Activated naive CD8-positive, alpha-beta T cell treated with anti-CD3 and anti-CD28 coated beads, Interleukin-2, amount 10 ng/mL, durations not matched to agents 7 days and 5 days (primary cell): ENCODE results near the gene CRTC1. TPM values are rescaled to one million over a fixed set of nuclear protein-coding genes. Genes with fewer than 3 reads are reported as not detected.

ENCODE experiments used
- ATAC-seq: fragments of 150-1000 bp; cut with Tn5 transposase; one replicate; pipeline ENCODE4 v1.10.0; 2021; ENCODE audit warnings: low read depth, moderate library complexity
- POLR2A ChIA-PET: fragments of 350-600 bp; sonication (Branson Sonifier 250); formaldehyde crosslinking; loops from one replicate; lab custom pipeline; 2021; ENCODE audit warnings: antibody characterized with exemption; lab: Charles Lee
- DNase-seq: peaks from one replicate; pipeline ENCODE4 v3.0.0; 2021
- H3K27ac Mint-ChIP-seq: one replicate; pipeline ENCODE4 v1.8.0; 2022; ENCODE audit warnings: mild to moderate bottlenecking, mixed read lengths
- H3K27me3 Mint-ChIP-seq: one replicate; pipeline ENCODE4 v1.8.0; 2022; ENCODE audit warnings: mild to moderate bottlenecking, moderate library complexity, mixed read lengths
- H3K36me3 Mint-ChIP-seq: one replicate; pipeline ENCODE4 v1.8.0; 2021; ENCODE audit warnings: mild to moderate bottlenecking, mixed read lengths
- H3K4me1 Mint-ChIP-seq: one replicate; pipeline ENCODE4 v1.8.0; 2021; ENCODE audit warnings: mixed read lengths
- H3K4me3 Mint-ChIP-seq: one replicate; pipeline ENCODE4 v1.8.0; 2022; ENCODE audit warnings: mild to moderate bottlenecking, moderate library complexity, mixed read lengths
- H3K9me3 Mint-ChIP-seq: one replicate; pipeline ENCODE4 v1.8.0; 2021; ENCODE audit warnings: mixed read lengths
- total RNA-seq, 2 experiments: library from RNA; stranded (reverse); gene quantifications; one replicate each; pipeline ENCODE4 v1.2.3, GENCODE V29; 2021

Gene CRTC1
- total RNA-seq, 2 experiments from 2014 or later: 10.3 to 11.8 TPM

GRCh38 chr19:18708452-18709231 is 25.2 kb downstream of the CRTC1 start:
- POLR2A ChIA-PET: interaction anchor here (0.9 kb wide), 1 partner anchor 120 kb away, joined by 3 read pairs; no protein-coding TSS in a partner anchor
- Mint-ChIP-seq H3K9me3 (no peaks in the 10 kb centered on the region), H3K4me3 (no peak overlapping the region), H3K36me3 (no peaks in the 10 kb centered on the region), H3K27ac (no peak overlapping the region), H3K4me1 (peaks cover 3% of the 10 kb centered on the region), H3K27me3 (peaks cover 2% of the 10 kb centered on the region)
- DNase-seq: no peak
- ATAC-seq: no peak

GRCh38 chr19:18709546-18709945 is 26.1 kb downstream of the CRTC1 start:
- Mint-ChIP-seq H3K4me1 (peaks cover 3% of the 10 kb centered on the region), H3K4me3 (no peak overlapping the region), H3K27ac (no peak overlapping the region), H3K9me3 (no peaks in the 10 kb centered on the region), H3K27me3 (peaks cover 2% of the 10 kb centered on the region), H3K36me3 (no peaks in the 10 kb centered on the region)
- POLR2A ChIA-PET: no interaction called here
- ATAC-seq: no peak
- no peak for DNase-seq

- Mint-ChIP-seq H3K9me3 (no peaks in the 10 kb centered on the region), H3K4me3 (no peak overlapping the region), H3K36me3 (no peaks in the 10 kb centered on the region), H3K4me1 (no peaks in the 10 kb centered on the region), H3K27ac (no peak overlapping the region), H3K27me3 (peaks cover 2% of the 10 kb centered on the region)
- DNase-seq (no peak), ATAC-seq (no peak)
- POLR2A ChIA-PET: no interaction called here
These were observed 26.7 kb downstream of the CRTC1 start for GRCh38 chr19:18710186-18710585.

- ATAC-seq (no peak), DNase-seq (no peak)
- H3K4me3 Mint-ChIP-seq: no peak overlapping the region
- H3K27me3 Mint-ChIP-seq: peaks cover 2% of the 10 kb centered on the region
- no peaks in the 10 kb centered on the region for H3K36me3 Mint-ChIP-seq
- peaks cover 3% of the 10 kb centered on the region for H3K4me1 Mint-ChIP-seq
- H3K9me3 Mint-ChIP-seq: no peaks in the 10 kb centered on the region
- no peak overlapping the region for H3K27ac Mint-ChIP-seq
- POLR2A ChIA-PET: interaction anchor here (0.9 kb wide), 1 partner anchor 10 kb away, joined by 4 read pairs; no protein-coding TSS in a partner anchor
These were observed 27.7 kb downstream of the CRTC1 start for GRCh38 chr19:18710996-18711751.

GRCh38 chr19:18711893-18712292 is 28.4 kb downstream of the CRTC1 start:
- no peak for ATAC-seq
- POLR2A ChIA-PET: no interaction called here

GRCh38 chr19:18712981-18713380 is 29.5 kb downstream of the CRTC1 start:
- Mint-ChIP-seq H3K27me3 (no peaks in the 10 kb centered on the region), H3K4me3 (no peak overlapping the region), H3K4me1 (peaks cover 7% of the 10 kb centered on the region), H3K27ac (no peak overlapping the region), H3K9me3 (no peaks in the 10 kb centered on the region), H3K36me3 (no peaks in the 10 kb centered on the region)
- POLR2A ChIA-PET: no interaction called here
- DNase-seq (no peak), ATAC-seq (no peak)

More at GRCh38 chr19:18711893-18712292, 28.4 kb downstream of the CRTC1 start:
- Mint-ChIP-seq H3K36me3 (no peaks in the 10 kb centered on the region), H3K4me1 (peaks cover 5% of the 10 kb centered on the region), H3K27me3 (peaks cover 2% of the 10 kb centered on the region), H3K27ac (no peak overlapping the region), H3K4me3 (no peak overlapping the region), H3K9me3 (no peaks in the 10 kb centered on the region)
- no peak for DNase-seq

GRCh38 chr19:18713550-18714117 is 30.2 kb downstream of the CRTC1 start:
- H3K9me3 Mint-ChIP-seq: no peaks in the 10 kb centered on the region

GRCh38 chr19:18715416-18715815 is 31.9 kb downstream of the CRTC1 start:
- Mint-ChIP-seq H3K4me1 (peaks cover 9% of the 10 kb centered on the region), H3K4me3 (no peak overlapping the region), H3K9me3 (no peaks in the 10 kb centered on the region), H3K27me3 (no peaks in the 10 kb centered on the region), H3K27ac (no peak overlapping the region), H3K36me3 (no peaks in the 10 kb centered on the region)
- POLR2A ChIA-PET: no interaction called here
- DNase-seq: no peak
- ATAC-seq: no peak

More at GRCh38 chr19:18713550-18714117, 30.2 kb downstream of the CRTC1 start:
- DNase-seq (no peak), ATAC-seq (no peak)
- Mint-ChIP-seq H3K4me1 (peaks cover 9% of the 10 kb centered on the region), H3K27me3 (no peaks in the 10 kb centered on the region), H3K4me3 (no peak overlapping the region), H3K36me3 (no peaks in the 10 kb centered on the region), H3K27ac (no peak overlapping the region)
- POLR2A ChIA-PET: no interaction called here

- POLR2A ChIA-PET: no interaction called here
- H3K4me3 Mint-ChIP-seq: no peak overlapping the region
- no peaks in the 10 kb centered on the region for H3K9me3 Mint-ChIP-seq
- DNase-seq (no peak), ATAC-seq (no peak)
- H3K4me1 Mint-ChIP-seq: peaks cover 9% of the 10 kb centered on the region
- H3K36me3 Mint-ChIP-seq: no peaks in the 10 kb centered on the region
- H3K27me3 Mint-ChIP-seq: no peaks in the 10 kb centered on the region
- no peak overlapping the region for H3K27ac Mint-ChIP-seq
These were observed 33.4 kb downstream of the CRTC1 start for GRCh38 chr19:18716857-18717256.

GRCh38 chr19:18717601-18718000 is 34.1 kb downstream of the CRTC1 start:
- Mint-ChIP-seq H3K4me3 (no peak overlapping the region), H3K27ac (no peak overlapping the region), H3K27me3 (no peaks in the 10 kb centered on the region), H3K9me3 (no peaks in the 10 kb centered on the region), H3K36me3 (no peaks in the 10 kb centered on the region), H3K4me1 (peaks cover 9% of the 10 kb centered on the region)
- POLR2A ChIA-PET: no interaction called here
- DNase-seq: no peak
- ATAC-seq: no peak

- Mint-ChIP-seq H3K9me3 (no peaks in the 10 kb centered on the region), H3K27ac (no peak overlapping the region), H3K36me3 (no peaks in the 10 kb centered on the region), H3K4me3 (no peak overlapping the region), H3K27me3 (no peaks in the 10 kb centered on the region), H3K4me1 (peaks cover 9% of the 10 kb centered on the region)
- DNase-seq: no peak
- POLR2A ChIA-PET: no interaction called here
- ATAC-seq: no peak
These were observed 34.6 kb downstream of the CRTC1 start for GRCh38 chr19:18718015-18718526.

- Mint-ChIP-seq H3K36me3 (no peaks in the 10 kb centered on the region), H3K4me3 (no peak overlapping the region), H3K9me3 (no peaks in the 10 kb centered on the region), H3K27me3 (no peaks in the 10 kb centered on the region), H3K4me1 (peaks cover 9% of the 10 kb centered on the region), H3K27ac (no peak overlapping the region)
- ATAC-seq: no peak
- POLR2A ChIA-PET: no interaction called here
- no peak for DNase-seq
These were observed 35.5 kb downstream of the CRTC1 start for GRCh38 chr19:18718846-18719458.

GRCh38 chr19:18719541-18719940 is 36.1 kb downstream of the CRTC1 start:
- ATAC-seq (no peak), DNase-seq (no peak)
- no peaks in the 10 kb centered on the region for H3K36me3 Mint-ChIP-seq
- H3K4me1 Mint-ChIP-seq: peaks cover 9% of the 10 kb centered on the region
- no peak overlapping the region for H3K27ac Mint-ChIP-seq
- no peaks in the 10 kb centered on the region for H3K9me3 Mint-ChIP-seq
- POLR2A ChIA-PET: no interaction called here
- no peaks in the 10 kb centered on the region for H3K27me3 Mint-ChIP-seq
- no peak overlapping the region for H3K4me3 Mint-ChIP-seq
